CD14-positive monocyte (primary cell): ENCODE data around the gene MAD1L1. TPM values are rescaled to one million over a fixed set of nuclear protein-coding genes. Genes with fewer than 3 reads are reported as not detected.

Experiments
- DNase-seq, 3 donors: peaks; one replicate each; pipeline ENCODE4 v3.0.0-alpha.2; 2011 to 2022
- H2AFZ ChIP-seq: 2 replicates; pipeline ENCODE4 v1.6.0; 2012; ENCODE audit warnings: mild to moderate bottlenecking, low read depth, low read length, inconsistent platforms; ENCODE audit not compliant: insufficient read depth, poor library complexity, severe bottlenecking
- H3K27ac ChIP-seq, 2 donors: 1 replicate in 1 of 2; 2 replicates in 1 of 2; pipeline ENCODE4 v1.5.1; 2012 to 2013; ENCODE audit warnings: low read length in 2 of 2, control low read depth in 1 of 2, inconsistent platforms in 1 of 2, low read depth in 1 of 2, mild to moderate bottlenecking in 1 of 2
- H3K27me3 ChIP-seq, 2 donors: one replicate each; pipeline versions ENCODE4 v1.6.0 to v1.6.1; 2011 to 2013; ENCODE audit warnings: low read length in 2 of 2; ENCODE audit not compliant: control insufficient read depth in 2 of 2, insufficient read depth in 2 of 2
- H3K36me3 ChIP-seq, 2 donors: replicated peaks in 1 of 2; 1 replicate in 1 of 2; 2 replicates in 1 of 2; pipeline versions ENCODE4 v1.5.1 to v1.6.1; 2012 to 2013; ENCODE audit warnings: low read length in 2 of 2, control low read depth in 1 of 2, inconsistent platforms in 1 of 2, mild to moderate bottlenecking in 1 of 2; ENCODE audit not compliant: insufficient read depth in 2 of 2, control insufficient read depth in 1 of 2
- H3K4me1 ChIP-seq, 2 donors: 1 replicate in 1 of 2; 2 replicates in 1 of 2; pipeline versions ENCODE4 v1.5.1 to v1.6.1; 2012 to 2013; ENCODE audit warnings: low read length in 2 of 2, control low read depth in 1 of 2, inconsistent platforms in 1 of 2, mild to moderate bottlenecking in 1 of 2, moderate library complexity in 1 of 2; ENCODE audit not compliant: insufficient read depth in 2 of 2, control insufficient read depth in 1 of 2
- H3K4me2 ChIP-seq: replicated peaks from 2 replicates; pipeline ENCODE3; 2012; ENCODE audit warnings: low read length, moderate library complexity, mild to moderate bottlenecking; ENCODE audit not compliant: poor library complexity, severe bottlenecking; ENCODE audit errors: extremely low read depth
- H3K4me3 ChIP-seq, 3 experiments: fragments of 200-600 bp in 1 of 3; sonication (generic) in 1 of 3; replicated peaks in 1 of 3; 1 replicate in 2 of 3; 2 replicates in 1 of 3; pipeline ENCODE4 v1.5.1; 2011 to 2013; ENCODE audit warnings: low read length in 3 of 3, mild to moderate bottlenecking in 3 of 3, control low read depth in 2 of 3, low read depth in 2 of 3, inconsistent platforms in 1 of 3, moderate library complexity in 1 of 3
- H3K79me2 ChIP-seq: 2 replicates; pipeline ENCODE4 v1.6.0; 2012; ENCODE audit warnings: mild to moderate bottlenecking, control low read depth, inconsistent platforms, low read length, moderate library complexity; ENCODE audit not compliant: insufficient read depth
- H3K9ac ChIP-seq: 2 replicates; pipeline ENCODE4 v1.6.0; 2017; ENCODE audit warnings: low read length, mild to moderate bottlenecking; ENCODE audit not compliant: insufficient read depth, poor library complexity, severe bottlenecking
- H3K9me3 ChIP-seq, 2 donors: replicated peaks in 1 of 2; 1 replicate in 1 of 2; 2 replicates in 1 of 2; pipeline versions ENCODE4 v1.5.1 to v1.6.1; 2012 to 2013; ENCODE audit warnings: low read length in 2 of 2, control low read depth in 1 of 2; ENCODE audit not compliant: control insufficient read depth in 1 of 2, insufficient read depth in 1 of 2
- H4K20me1 ChIP-seq: 2 replicates; pipeline ENCODE4 v1.6.0; 2012; ENCODE audit warnings: mild to moderate bottlenecking, low read length, control low read depth, moderate library complexity; ENCODE audit not compliant: insufficient read depth
- H3K27ac Mint-ChIP-seq, 7 donors: one replicate each; pipeline ENCODE4 v1.8.0; 2020; ENCODE audit warnings: mild to moderate bottlenecking in 7 of 7, mixed read lengths in 7 of 7, moderate library complexity in 6 of 7, inconsistent platforms in 2 of 7
- H3K27me3 Mint-ChIP-seq, 3 donors: one replicate each; pipeline ENCODE4 v1.8.0; 2021 to 2022; ENCODE audit warnings: low read depth in 3 of 3, mild to moderate bottlenecking in 3 of 3, mixed read lengths in 3 of 3, moderate library complexity in 3 of 3, inconsistent platforms in 1 of 3
- H3K36me3 Mint-ChIP-seq, 2 donors: one replicate each; pipeline ENCODE4 v1.8.0; 2020; ENCODE audit warnings: mixed read lengths in 2 of 2, inconsistent platforms in 1 of 2, mild to moderate bottlenecking in 1 of 2
- H3K4me1 Mint-ChIP-seq: one replicate; pipeline ENCODE4 v1.8.0; 2020; ENCODE audit warnings: mild to moderate bottlenecking, mixed read lengths
- H3K4me3 Mint-ChIP-seq, 2 donors: one replicate each; pipeline ENCODE4 v1.8.0; 2020; ENCODE audit warnings: mild to moderate bottlenecking in 2 of 2, mixed read lengths in 2 of 2, moderate library complexity in 1 of 2
- H3K9me3 Mint-ChIP-seq, 7 donors: one replicate each; pipeline ENCODE4 v1.8.0; 2020 to 2022; ENCODE audit warnings: mixed read lengths in 7 of 7, mild to moderate bottlenecking in 6 of 7, moderate library complexity in 6 of 7, inconsistent platforms in 2 of 7
- CTCF ChIP-seq: fragments of 200-600 bp; IDR thresholded peaks from one replicate; pipeline ENCODE4 v1.8.0; 2022; ENCODE audit warnings: antibody characterized with exemption, mild to moderate bottlenecking
- WGBS: methylation state at CpG from one replicate; pipeline ENCODE4 v1.1.5; 2013; ENCODE audit warnings: missing lambda C conversion rate; ENCODE audit not compliant: insufficient coverage; 5-methylcytosine and 5-hydroxymethylcytosine counted together
- intact Hi-C, 2 donors: fragments of 100-400 bp; cut with micrococcal nuclease; formaldehyde crosslinking; loops; one replicate each; pipeline versions ENCODE4 v1.15.0 to v1.15.1; 2023
- polyA plus RNA-seq, 3 donors: library from polyadenylated mRNA; depleted of rRNA in 1 of 3; unstranded in 2 of 3; stranded (reverse) in 1 of 3; fragments of 300-500 nt in 2 of 3; fragments of >200 nt in 1 of 3; fragmentation: Illumina TruSeq in 2 of 3; gene quantifications; 1 replicate in 2 of 3; 2 replicates in 1 of 3; pipeline ENCODE4 v1.2.3, GENCODE V29; 2012 to 2021

MAD1L1 gene
- polyA plus RNA-seq, 3 donors, result 22.0 to 39.4 (median 33.2) TPM

GRCh38 chr7:2169923-2170575, 62.7 kb downstream of the MAD1L1 start:
- no peak overlapping the region for H2AFZ ChIP-seq
- no peak overlapping the region for H3K4me2 ChIP-seq
- no peaks in the 10 kb centered on the region for H4K20me1 ChIP-seq
- H3K9me3 ChIP-seq, result no peaks in the 10 kb centered on the region
- Mint-ChIP-seq H3K4me1 (no peaks in the 10 kb centered on the region), H3K4me3 (no peak overlapping the region), H3K36me3 (peaks cover 43 to 67% of the 10 kb centered on the region in 2 donors), H3K9me3 (peaks cover 0 to 3% (median 0%) of the 10 kb centered on the region in 7 donors), H3K27ac (peak overlapping the region in 2 of 7 donors; percentile 1 to 43), H3K27me3 (peaks cover 0 to 2% (median 1%) of the 10 kb centered on the region in 3 donors)
- 97% methylated on average over 14 of the region's 17 CpGs for WGBS
- TF ChIP-seq CTCF, result no peak
- no peaks in the 10 kb centered on the region for H3K27me3 ChIP-seq
- no peak overlapping the region for H3K27ac ChIP-seq
- no peak for DNase-seq
- intact Hi-C loops, result no loop called here
- no peak overlapping the region for H3K9ac ChIP-seq
- H3K36me3 ChIP-seq, result peaks cover 10 to 40% of the 10 kb centered on the region in 2 donors
- H3K4me3 ChIP-seq, result no peak overlapping the region
- no peaks in the 10 kb centered on the region for H3K4me1 ChIP-seq
- no peaks in the 10 kb centered on the region for H3K79me2 ChIP-seq

- Histone ChIP-seq H3K9ac (no peak overlapping the region), H3K27ac (no peak overlapping the region), H3K4me1 (no peaks in the 10 kb centered on the region), H2AFZ (no peak overlapping the region), H3K27me3 (no peaks in the 10 kb centered on the region), H3K4me2 (no peak overlapping the region), H3K36me3 (peaks cover 3 to 27% of the 10 kb centered on the region in 2 donors), H3K4me3 (no peak overlapping the region), H3K79me2 (no peaks in the 10 kb centered on the region), H3K9me3 (no peaks in the 10 kb centered on the region), H4K20me1 (no peaks in the 10 kb centered on the region)
- DNase-seq, result no peak
- no peak for TF ChIP-seq CTCF
- Mint-ChIP-seq H3K27me3 (peaks cover 0 to 2% (median 1%) of the 10 kb centered on the region in 3 donors), H3K4me3 (no peak overlapping the region), H3K27ac (peak overlapping the region in 1 of 7 donors; percentile 28), H3K9me3 (peaks cover 0 to 3% (median 0%) of the 10 kb centered on the region in 7 donors), H3K4me1 (no peaks in the 10 kb centered on the region), H3K36me3 (peaks cover 41 to 63% of the 10 kb centered on the region in 2 donors)
- WGBS, result 97% methylated on average over 25 of the region's 37 CpGs
- intact Hi-C loops, result no loop called here
Measured at GRCh38 chr7:2168615-2169311, 64.0 kb downstream of the MAD1L1 start.
